HCT116 (cell line): Measurements from ENCODE around the gene CAVIN2. TPM values are rescaled to one million over a fixed set of nuclear protein-coding genes. Genes with fewer than 3 reads are reported as not detected.

Experiments
- ATAC-seq: fragments of 200-7000 bp; cut with Tn5 transposase; 2 replicates; pipeline ENCODE4 v1.9.1; 2020; ENCODE audit warnings: mild to moderate bottlenecking, moderate library complexity
- BruUV-seq: library from RNA; stranded (reverse); fragments of 400-500 nt; replicated peaks from 2 replicates; lab custom pipeline; 2021; lab: Mats Ljungman, UMichigan
- CTCF ChIA-PET: fragments of 300-600 bp; sonication (Branson Sonifier 250); formaldehyde crosslinking; loops from one replicate; lab custom pipeline; 2021; ENCODE audit warnings: antibody characterized with exemption; lab: Charles Lee
- POLR2A ChIA-PET: fragments of 300-600, 350-600 bp; sonication (Branson Sonifier 250); formaldehyde crosslinking; loops from one replicate; lab custom pipeline; 2021; ENCODE audit warnings: antibody characterized with exemption; lab: Charles Lee
- RAD21 ChIA-PET, 2 experiments: fragments of 300-600 bp; sonication (Branson Sonifier 250); formaldehyde crosslinking; loops; one replicate each; lab custom pipeline; 2023; ENCODE audit warnings: low total read pairs in 2 of 2; ENCODE audit not compliant: uncharacterized antibody in 2 of 2, unreplicated experiment in 2 of 2, low non-redundant PET in 1 of 2; lab: Charles Lee
- DNase-seq: peaks from one replicate; pipeline ENCODE4 v3.0.0-alpha.2; 2010; ENCODE audit warnings: low read depth, low spot score
- H2AFZ ChIP-seq: fragments of 200-600 bp; shearing (Covaris generic), sonication (generic); 2 replicates; pipeline ENCODE4 v1.6.1; 2017; ENCODE audit warnings: low read depth, mixed run types, mixed read lengths, antibody characterized with exemption, low read length; ENCODE audit not compliant: poor library complexity, severe bottlenecking
- H3K27ac ChIP-seq: 2 replicates; pipeline ENCODE4 v1.5.1; 2012; ENCODE audit warnings: low read depth, low read length
- H3K27me3 ChIP-seq: fragments of 200-600 bp; sonication (generic); 2 replicates; pipeline ENCODE4 v1.6.1; 2016; ENCODE audit warnings: mixed run types, low read length, mixed read lengths; ENCODE audit not compliant: insufficient read depth
- H3K36me3 ChIP-seq, 2 experiments: fragments of 200-500 bp in 1 of 2; fragments of 200-600 bp in 1 of 2; sonication (Bioruptor generic) in 1 of 2; sonication (generic) in 1 of 2; 2 replicates each; pipeline versions ENCODE4 v1.5.1 to v1.6.1; 2014 to 2016; ENCODE audit warnings: low read length in 2 of 2, inconsistent platforms in 1 of 2, mixed read lengths in 1 of 2, mixed run types in 1 of 2; ENCODE audit not compliant: insufficient read depth in 2 of 2, control insufficient read depth in 1 of 2
- H3K4me1 ChIP-seq, 2 experiments: fragments of 200-600 bp in 1 of 2; sonication (generic) in 1 of 2; 2 replicates each; pipeline versions ENCODE4 v1.5.1 to v1.6.1; 2012 to 2017; ENCODE audit warnings: low read length in 2 of 2, inconsistent platforms in 1 of 2, mild to moderate bottlenecking in 1 of 2, mixed read lengths in 1 of 2, mixed run types in 1 of 2, moderate library complexity in 1 of 2; ENCODE audit not compliant: insufficient read depth in 2 of 2, control insufficient read depth in 1 of 2
- H3K4me2 ChIP-seq: fragments of 200-600 bp; sonication (generic); 2 replicates; pipeline ENCODE4 v1.6.1; 2017; ENCODE audit warnings: mixed run types, low read length, mixed read lengths
- H3K4me3 ChIP-seq, 2 experiments: fragments of 200-600 bp in 1 of 2; sonication (generic) in 1 of 2; replicated peaks in 1 of 2; 2 replicates each; pipeline ENCODE4 v1.5.1; 2011 to 2016; ENCODE audit warnings: low read length in 2 of 2, control low read depth in 1 of 2, low read depth in 1 of 2, mild to moderate bottlenecking in 1 of 2, mixed read lengths in 1 of 2, mixed run types in 1 of 2
- H3K79me2 ChIP-seq: fragments of 200-600 bp; sonication (generic); 2 replicates; pipeline ENCODE4 v1.6.1; 2017; ENCODE audit warnings: mild to moderate bottlenecking, mixed run types, low read length, moderate library complexity, mixed read lengths; ENCODE audit not compliant: insufficient read depth
- H3K9ac ChIP-seq: fragments of 200-600 bp; sonication (generic); 2 replicates; pipeline ENCODE4 v1.6.1; 2016; ENCODE audit warnings: low read length, mixed read lengths
- H3K9me2 ChIP-seq: fragments of 200-600 bp; sonication (generic), shearing (Covaris generic); 2 replicates; pipeline ENCODE4 v1.6.1; 2017; ENCODE audit warnings: mixed run types, mild to moderate bottlenecking, moderate library complexity; ENCODE audit not compliant: insufficient read depth
- H3K9me3 ChIP-seq, 2 experiments: fragments of 200-500 bp in 1 of 2; fragments of 200-600 bp in 1 of 2; sonication (Bioruptor generic) in 1 of 2; sonication (generic) in 1 of 2; 2 replicates each; pipeline ENCODE4 v1.6.1; 2014 to 2017; ENCODE audit warnings: low read length in 2 of 2, mixed read lengths in 2 of 2, inconsistent platforms in 1 of 2, low read depth in 1 of 2, mild to moderate bottlenecking in 1 of 2, mixed run types in 1 of 2, moderate library complexity in 1 of 2; ENCODE audit not compliant: control insufficient read depth in 1 of 2, insufficient read depth in 1 of 2
- H4K20me1 ChIP-seq: fragments of 200-600 bp; sonication (generic), shearing (Covaris generic); 2 replicates; pipeline ENCODE4 v1.6.1; 2017; ENCODE audit warnings: mixed run types, mild to moderate bottlenecking, moderate library complexity; ENCODE audit not compliant: insufficient read depth
- EGR1 ChIP-seq: IDR thresholded peaks from 2 replicates; pipeline ENCODE4 v1.6.1; 2012; ENCODE audit warnings: low read depth
- YY1 ChIP-seq: IDR thresholded peaks from 2 replicates; pipeline ENCODE4 v1.6.1; 2011; ENCODE audit warnings: low read length, low read depth, moderate library complexity, mild to moderate bottlenecking; ENCODE audit not compliant: insufficient replicate concordance; ENCODE audit errors: extremely low read depth
- intact Hi-C: fragments of 100-400 bp; cut with micrococcal nuclease; formaldehyde crosslinking; loops from 2 replicates; pipeline ENCODE4 v1.10.0; 2022
- total RNA-seq: library from RNA; stranded (reverse); gene quantifications from one replicate; pipeline ENCODE4 v1.2.1, GENCODE V29; 2021; ENCODE audit not compliant: unreplicated experiment
- TF ChIP-seq, protein P1 (sequence below): IDR thresholded peaks from 2 replicates; pipeline ENCODE4 v1.6.1; 2012

Gene CAVIN2
- total RNA-seq, 1 experiment from 2014 or later: 0.27 TPM

DNA sequence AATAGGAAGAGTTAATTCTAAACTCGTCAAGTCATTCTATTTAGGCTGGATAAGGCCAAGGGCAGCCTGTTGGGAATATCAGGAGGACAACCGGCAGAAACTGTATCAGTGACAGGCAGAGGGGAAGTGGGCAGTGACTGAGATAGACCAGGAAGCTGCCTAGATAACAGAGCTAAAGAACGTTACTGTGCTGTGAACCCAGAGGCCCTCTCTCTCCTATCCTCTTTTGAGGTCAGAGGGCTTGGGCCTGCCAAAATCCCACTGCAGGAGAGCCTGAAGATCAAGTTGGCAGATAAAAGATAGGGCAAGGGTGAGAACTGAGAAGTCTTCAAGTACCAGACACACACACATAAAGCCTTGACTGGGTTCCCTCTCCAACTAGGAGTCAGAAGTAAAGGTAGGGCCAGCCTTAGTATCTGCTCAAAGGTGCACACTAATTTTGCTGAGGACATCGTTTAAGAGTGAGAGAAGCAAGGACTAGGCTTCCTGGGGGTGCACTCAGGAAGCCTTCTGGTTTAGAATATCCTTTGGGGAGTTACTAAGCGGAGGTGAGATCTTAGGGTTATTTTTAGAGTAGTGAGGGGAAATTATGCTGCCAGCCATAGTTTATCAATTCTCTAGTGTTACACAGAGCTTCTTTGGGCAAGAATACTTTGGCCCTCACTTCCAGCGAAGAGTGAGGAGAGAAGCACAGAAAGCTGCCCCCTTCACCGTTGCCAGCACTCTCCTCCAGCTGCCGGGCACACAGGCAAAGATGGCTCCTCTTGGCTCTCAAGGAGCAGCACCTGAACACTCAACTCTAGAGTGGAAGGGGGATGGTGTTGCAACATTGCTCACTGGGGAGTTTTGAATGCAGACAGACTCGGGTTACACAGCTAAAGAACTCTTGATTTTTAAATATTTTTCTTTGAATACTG, 9.8 kb downstream of the CAVIN2 start:
- Histone ChIP-seq H3K9me2 (no peaks in the 10 kb centered on the region), H3K9ac (no peak overlapping the region), H3K4me3 (no peak overlapping the region)
- no peak for TF ChIP-seq YY1
- TF ChIP-seq, all 23 proteins: peak for 0
- no peaks in the 10 kb centered on the region for H3K27me3 ChIP-seq
- ChIA-PET POLR2A (no interaction called here), CTCF (no interaction called here), RAD21 (no interaction called here)
- no peaks in the 10 kb centered on the region for H3K36me3 ChIP-seq
- H3K79me2 ChIP-seq: no peaks in the 10 kb centered on the region
- no peak for ATAC-seq
- H2AFZ ChIP-seq: no peak overlapping the region
- no peaks in the 10 kb centered on the region for H4K20me1 ChIP-seq
- no peak overlapping the region for H3K4me2 ChIP-seq
- no peaks in the 10 kb centered on the region for H3K4me1 ChIP-seq
- H3K9me3 ChIP-seq: no peaks in the 10 kb centered on the region
- no TSS peak for BruUV-seq
- H3K27ac ChIP-seq: no peak overlapping the region
- DNase-seq: no peak
- intact Hi-C loops: no loop called here

DNA sequence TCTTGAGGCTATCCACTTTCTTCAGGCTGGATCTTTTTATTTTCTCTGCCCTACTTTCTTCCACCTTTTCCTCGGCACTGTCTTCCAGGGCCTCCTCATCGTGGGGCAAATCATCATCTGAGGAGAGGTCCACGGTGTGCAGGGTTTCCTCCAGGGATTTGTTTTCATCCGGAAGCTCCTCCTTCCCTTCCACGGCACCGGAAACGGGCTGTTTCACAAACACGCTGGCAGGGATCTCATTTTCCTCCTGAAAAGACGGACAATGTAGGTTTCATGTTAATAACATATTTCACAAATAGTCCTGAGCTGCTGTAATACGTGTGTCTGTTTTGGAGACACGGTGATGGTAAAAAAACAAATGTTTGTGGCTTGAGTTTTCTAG, 10.4 kb downstream of the CAVIN2 start:
- no peaks in the 10 kb centered on the region for H3K9me2 ChIP-seq
- no peaks in the 10 kb centered on the region for H3K27me3 ChIP-seq
- no peaks in the 10 kb centered on the region for H3K4me1 ChIP-seq
- CTCF ChIA-PET: interaction anchor here (0.9 kb wide), 1 partner anchor 20 kb away, joined by 3 read pairs; no protein-coding TSS in a partner anchor
- no TSS peak for BruUV-seq
- H3K27ac ChIP-seq: no peak overlapping the region
- POLR2A ChIA-PET: no interaction called here
- ATAC-seq (no peak), DNase-seq (no peak)
- H3K4me3 ChIP-seq: no peak overlapping the region
- no peaks in the 10 kb centered on the region for H4K20me1 ChIP-seq
- intact Hi-C loops: no loop called here
- no peak overlapping the region for H3K9ac ChIP-seq
- no peaks in the 10 kb centered on the region for H3K9me3 ChIP-seq
- no peaks in the 10 kb centered on the region for H3K79me2 ChIP-seq
- no peak overlapping the region for H3K4me2 ChIP-seq
- RAD21 ChIA-PET: no interaction called here
- no peaks in the 10 kb centered on the region for H3K36me3 ChIP-seq
- no peak overlapping the region for H2AFZ ChIP-seq
- TF ChIP-seq, protein P1, sequence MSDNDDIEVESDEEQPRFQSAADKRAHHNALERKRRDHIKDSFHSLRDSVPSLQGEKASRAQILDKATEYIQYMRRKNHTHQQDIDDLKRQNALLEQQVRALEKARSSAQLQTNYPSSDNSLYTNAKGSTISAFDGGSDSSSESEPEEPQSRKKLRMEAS: no peak
- TF ChIP-seq EGR1: no peak
- TF ChIP-seq, all 23 proteins: peak for 0
